GM12874 (cell line): Measurements from ENCODE around the gene KTN1.

Experiments used
- CTCF ChIP-seq: IDR thresholded peaks from 2 replicates; pipeline ENCODE4 v1.5.1; 2011; ENCODE audit warnings: low read depth, mild to moderate bottlenecking, control low read depth, low read length, moderate library complexity; ENCODE audit not compliant: insufficient read depth

KTN1 gene

GRCh38 chr14:55614304-55614703 lies 34.3 kb downstream of the KTN1 start:
- no peak for TF ChIP-seq CTCF

GRCh38 chr14:55620277-55620676 lies 40.3 kb downstream of the KTN1 start:
- no peak for TF ChIP-seq CTCF

DNA sequence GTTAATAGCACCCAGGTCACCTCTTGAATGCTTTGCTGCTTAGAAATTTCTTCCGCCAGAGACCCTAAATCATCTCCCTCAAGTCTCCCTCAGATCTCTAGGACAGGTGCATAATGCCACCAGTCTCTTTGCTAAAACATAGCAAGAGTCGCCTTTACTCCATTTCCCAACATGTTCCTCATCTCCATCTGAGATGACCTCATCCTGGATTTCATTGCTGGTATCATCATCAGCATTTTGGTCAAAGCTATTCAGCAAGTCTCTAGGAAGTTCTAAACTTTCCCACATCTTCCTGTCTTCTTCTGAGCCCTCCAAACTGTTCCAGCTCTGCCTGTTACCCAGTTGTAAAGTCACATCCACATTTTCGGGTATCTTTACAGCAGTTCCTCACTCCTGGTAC lies 41.0 kb downstream of the KTN1 start:
- no peak for TF ChIP-seq CTCF

- TF ChIP-seq CTCF: no peak
Measured at GRCh38 chr14:55621391-55621790, 41.4 kb downstream of the KTN1 start.

DNA sequence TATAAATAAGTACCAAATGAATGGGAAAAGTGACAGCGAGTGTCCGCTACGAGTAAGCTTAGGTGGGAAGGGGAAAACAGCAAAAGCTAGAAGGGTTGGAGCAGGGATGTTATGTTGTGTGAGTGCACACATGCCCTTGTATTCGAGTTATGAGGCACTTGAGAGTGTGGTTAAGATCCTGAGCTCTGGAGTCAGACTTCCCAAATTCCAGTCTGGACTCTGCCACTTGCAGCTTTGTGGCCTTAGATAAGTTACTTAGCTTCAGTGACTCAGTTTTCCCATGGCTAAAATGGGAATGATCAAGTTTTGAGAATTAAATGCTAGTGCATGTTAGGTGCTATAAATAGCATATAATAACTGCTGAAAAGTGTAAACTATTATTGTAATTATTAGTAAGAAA lies 44.9 kb downstream of the KTN1 start:
- no peak for TF ChIP-seq CTCF

GRCh38 chr14:55625481-55625880 lies 45.5 kb downstream of the KTN1 start:
- TF ChIP-seq CTCF: no peak

DNA sequence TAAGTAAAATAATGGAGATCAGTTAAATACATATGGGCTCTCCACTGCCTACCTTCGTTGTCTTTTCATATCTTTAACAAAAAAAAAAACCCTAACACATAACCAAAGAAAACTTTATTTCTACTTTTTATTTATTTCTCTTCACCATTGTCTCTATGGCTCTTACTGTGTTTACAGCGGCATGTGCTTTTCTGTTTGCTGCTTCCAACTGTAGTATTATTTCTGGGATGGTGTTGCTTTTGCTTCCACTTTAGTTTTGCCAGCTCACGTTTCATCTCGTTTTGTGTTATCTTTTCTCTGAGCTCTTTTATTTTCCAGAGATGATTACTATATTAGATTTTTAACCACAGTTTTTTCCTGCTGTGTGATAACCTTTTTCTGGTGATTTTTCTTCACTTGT lies 46.1 kb downstream of the KTN1 start:
- no peak for TF ChIP-seq CTCF

- TF ChIP-seq CTCF: no peak
Measured at GRCh38 chr14:55628426-55628825, 48.4 kb downstream of the KTN1 start.
